OCI-LY3 (cell line): ENCODE data around the gene SDF2L1.

ENCODE experiments used
- CTCF ChIP-seq: fragments of 200-600, 300-600 bp; sonication (generic); IDR thresholded peaks from 2 replicates; pipeline ENCODE4 v1.5.1; 2014; ENCODE audit warnings: antibody characterized with exemption, low read length, low read depth
- EZH2phosphoT487 ChIP-seq: fragments of 200-600 bp; shearing (Covaris generic); IDR thresholded peaks from 2 replicates; pipeline ENCODE4 v1.6.1; 2018; ENCODE audit warnings: antibody characterized with exemption, mixed run types, low read depth

- TF ChIP-seq CTCF (peak; percentile 71), EZH2phosphoT487 (no peak)
Measured at GRCh38 chr22:21629255-21630149, 12.6 kb upstream of the SDF2L1 start, which contains the start of gene YDJC.
